Superior temporal gyrus (tissue), 1 donor: ENCODE results near the gene TDRD10.

Source experiments
- DNase-seq: peaks from one replicate; pipeline ENCODE4 v3.0.0-alpha.2; 2016; ENCODE audit errors: extremely low spot score

Gene TDRD10

GRCh38 chr1:154553056-154554030 is 51.3 kb downstream of the TDRD10 start:
- DNase-seq = no peak

GRCh38 chr1:154556422-154556821 is 54.4 kb downstream of the TDRD10 start:
- no peak for DNase-seq

GRCh38 chr1:154557248-154557938 is 55.4 kb downstream of the TDRD10 start:
- DNase-seq = no peak

- no peak for DNase-seq
These were observed 56.1 kb downstream of the TDRD10 start, which contains the start of gene UBE2Q1 for GRCh38 chr1:154557939-154558719. Gene UBE2Q1, minus strand, starts transcription at chr1:154558662. Its CDS starts 109 bp downstream, at chr1:154558553.

GRCh38 chr1:154558720-154559465 is 56.9 kb downstream of the TDRD10 start:
- DNase-seq = peak; percentile 98

- peak; percentile 97 for DNase-seq
These were observed 57.5 kb downstream of the TDRD10 start for GRCh38 chr1:154559466-154560044.

- DNase-seq = no peak
These were observed 63.9 kb downstream of the TDRD10 start for GRCh38 chr1:154565876-154566275.

GRCh38 chr1:154567386-154568156 is 65.6 kb downstream of the TDRD10 start, which contains the start of gene CHRNB2:
Gene CHRNB2, plus strand, starts transcription at chr1:154567778. Its CDS starts 267 bp downstream, at chr1:154568045.
- peak; percentile 59 for DNase-seq

GRCh38 chr1:154568157-154568815 is 66.3 kb downstream of the TDRD10 start:
- DNase-seq = no peak

GRCh38 chr1:154571244-154571963 is 69.4 kb downstream of the TDRD10 start:
- DNase-seq = no peak

GRCh38 chr1:154571964-154572288 is 69.9 kb downstream of the TDRD10 start:
- no peak for DNase-seq

- no peak for DNase-seq
These were observed 70.6 kb downstream of the TDRD10 start for GRCh38 chr1:154572468-154573167.

GRCh38 chr1:154573168-154573510 is 71.1 kb downstream of the TDRD10 start:
- DNase-seq = no peak

- DNase-seq = peak; percentile 28
These were observed 72.7 kb downstream of the TDRD10 start for GRCh38 chr1:154574716-154575115.

- DNase-seq = no peak
These were observed 73.3 kb downstream of the TDRD10 start for GRCh38 chr1:154575147-154575927.

- no peak for DNase-seq
These were observed 74.0 kb downstream of the TDRD10 start for GRCh38 chr1:154575951-154576566.
